GM12892 (cell line): ENCODE results near the gene PPP1R14B.
A peak's percentile ranks its signal among the peaks of the same experiment; 100 is the strongest.

Source experiments
- DNase-seq: peaks from one replicate; pipeline ENCODE4 v3.0.0; 2011; ENCODE audit not compliant: insufficient read length
- FAIRE-seq: peaks from 2 replicates; lab custom pipeline; 2011; peaks lifted over from hg19 to GRCh38; lab: Jason Lieb, UNC
- POLR2A ChIP-seq: IDR thresholded peaks from 2 replicates; pipeline ENCODE4 v1.6.1; 2011; ENCODE audit warnings: low read depth, low read length, control low read depth
- POLR2AphosphoS5 ChIP-seq: IDR thresholded peaks from 2 replicates; pipeline ENCODE4 v1.6.1; 2011; ENCODE audit warnings: low read depth, low read length, control low read depth
- TAF1 ChIP-seq: IDR thresholded peaks from 2 replicates; pipeline ENCODE4 v1.6.1; 2011; ENCODE audit warnings: low read depth, mild to moderate bottlenecking, control low read depth, low read length, borderline replicate concordance

PPP1R14B gene

GRCh38 chr11:64255135-64256128 lies 8.7 kb upstream of the PPP1R14B start:
- no peak for TF ChIP-seq POLR2A
- TF ChIP-seq TAF1, result no peak
- TF ChIP-seq POLR2AphosphoS5, result no peak
- FAIRE-seq (no peak), DNase-seq (no peak)

GRCh38 chr11:64254326-64254725 lies 7.6 kb upstream of the PPP1R14B start:
- no peak for FAIRE-seq
- TF ChIP-seq POLR2AphosphoS5, result no peak
- no peak for TF ChIP-seq POLR2A
- TF ChIP-seq TAF1, result no peak
- DNase-seq, result no peak

- TF ChIP-seq TAF1, result no peak
- TF ChIP-seq POLR2AphosphoS5, result no peak
- TF ChIP-seq POLR2A, result no peak
- FAIRE-seq (no peak), DNase-seq (no peak)
These were observed 6.7 kb upstream of the PPP1R14B start for GRCh38 chr11:64253481-64253880.

- DNase-seq (no peak), FAIRE-seq (no peak)
- TF ChIP-seq TAF1, result no peak
- no peak for TF ChIP-seq POLR2AphosphoS5
- TF ChIP-seq POLR2A, result no peak
These were observed 6.3 kb upstream of the PPP1R14B start for GRCh38 chr11:64253043-64253442.

GRCh38 chr11:64252003-64252872 lies 5.5 kb upstream of the PPP1R14B start:
- FAIRE-seq, result peak; percentile 66

GRCh38 chr11:64251753-64252002 lies 4.9 kb upstream of the PPP1R14B start:
- TF ChIP-seq TAF1 (no peak), POLR2AphosphoS5 (no peak), POLR2A (no peak)
- no peak for FAIRE-seq

More at GRCh38 chr11:64252003-64252872, 5.5 kb upstream of the PPP1R14B start:
- DNase-seq, result peak; percentile 69
- TF ChIP-seq POLR2A (no peak), POLR2AphosphoS5 (no peak), TAF1 (no peak)

GRCh38 chr11:64251016-64251752 lies 4.4 kb upstream of the PPP1R14B start, which contains the start of gene PLCB3:
TSS of gene PLCB3 (plus strand) at chr11:64251530. CDS start at chr11:64251650, 120 bp downstream.
- FAIRE-seq, result peak; percentile 79
- DNase-seq, result peak; percentile 93
- TF ChIP-seq POLR2AphosphoS5 (no peak), POLR2A (peak; percentile 44; the same call in 1 of the 2 replicates), TAF1 (no peak)

More at GRCh38 chr11:64251753-64252002, 4.9 kb upstream of the PPP1R14B start:
- no peak for DNase-seq

- DNase-seq, result no peak
- TF ChIP-seq POLR2A (no peak), POLR2AphosphoS5 (no peak), TAF1 (no peak)
- no peak for FAIRE-seq
These were observed 3.8 kb upstream of the PPP1R14B start for GRCh38 chr11:64250415-64251015.

GRCh38 chr11:64249563-64250414 lies 3.0 kb upstream of the PPP1R14B start:
- DNase-seq (no peak), FAIRE-seq (no peak)
- TF ChIP-seq POLR2AphosphoS5, result no peak
- no peak for TF ChIP-seq POLR2A
- TF ChIP-seq TAF1, result no peak
